ENCODE measurements around the gene ARHGEF37.
"Not testable (repeated sequence)": the region's sequence is repeated elsewhere in the genome, so short reads cannot be mapped to it uniquely, and the experiment has no call there.

Gene ARHGEF37

GRCh38 chr5:149597618-149598017 lies 16.3 kb downstream of the ARHGEF37 start:
- Histone ChIP-seq H3K4me1 (ENCODE audit: insufficient read depth, low read length) (no peaks in the 10 kb centered on the region), H3K36me3 (ENCODE audit: insufficient read depth, low read length) (no peaks in the 10 kb centered on the region)

DNA sequence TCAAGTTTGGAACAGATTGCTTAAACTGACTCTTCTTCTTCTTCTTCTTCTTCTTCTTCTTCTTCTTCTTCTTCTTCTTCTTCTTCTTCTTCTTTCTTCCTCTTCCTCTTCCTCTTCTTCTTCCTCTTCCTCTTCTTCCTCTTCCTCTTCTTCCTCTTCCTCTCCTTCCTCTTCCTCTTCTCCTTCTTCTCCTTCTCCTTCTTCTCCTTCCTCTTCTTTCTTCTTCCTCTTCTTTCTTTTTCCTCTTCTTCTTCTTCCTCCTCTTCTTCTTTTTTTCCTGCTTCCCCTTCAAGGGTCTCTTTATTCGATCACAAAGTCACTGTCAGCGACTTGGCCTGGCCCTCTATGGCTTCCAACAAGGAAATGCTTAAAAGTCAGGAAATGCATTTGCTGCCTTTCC lies 16.9 kb downstream of the ARHGEF37 start:
- not testable (repeated sequence) for H2AFZ ChIP-seq (ENCODE audit: low read depth, low read length)

More at GRCh38 chr5:149597618-149598017, 16.3 kb downstream of the ARHGEF37 start:
- H2AFZ ChIP-seq (ENCODE audit: low read depth, low read length) = no peak overlapping the region
- no peaks in the 10 kb centered on the region for H3K27me3 ChIP-seq (ENCODE audit: insufficient read depth, low read length)
- H3K4me3 ChIP-seq (ENCODE audit: low read length) = no peak overlapping the region
- H3K9me3 ChIP-seq (ENCODE audit: low read length) = no peaks in the 10 kb centered on the region

DNA sequence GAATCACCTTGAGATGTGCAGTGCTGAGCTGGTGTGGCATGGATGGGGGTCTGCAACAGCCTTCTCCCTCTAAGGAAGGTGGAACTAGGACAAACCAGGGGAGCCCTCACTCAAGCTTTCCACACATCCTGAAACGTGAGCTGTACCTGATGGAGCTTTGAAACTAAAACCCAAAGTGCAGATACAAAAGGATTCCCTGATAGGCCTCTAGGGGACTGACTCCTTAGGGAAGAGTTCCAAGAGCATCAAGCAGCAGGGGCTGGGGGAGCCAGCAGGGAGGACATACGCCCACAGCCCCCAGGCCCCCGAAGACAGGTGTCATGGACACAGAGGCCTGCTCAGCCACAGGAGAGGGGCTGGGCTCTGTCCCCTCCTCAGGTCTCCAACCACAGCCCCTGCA lies 17.7 kb downstream of the ARHGEF37 start:
- Histone ChIP-seq H3K4me1 (ENCODE audit: insufficient read depth, low read length) (no peaks in the 10 kb centered on the region), H2AFZ (ENCODE audit: low read depth, low read length) (no peak overlapping the region), H3K36me3 (ENCODE audit: insufficient read depth, low read length) (no peaks in the 10 kb centered on the region), H3K4me3 (ENCODE audit: low read length) (no peak overlapping the region), H3K9me3 (ENCODE audit: low read length) (no peaks in the 10 kb centered on the region), H3K27me3 (ENCODE audit: insufficient read depth, low read length) (no peaks in the 10 kb centered on the region)

More for the DNA sequence above, 16.9 kb downstream of the ARHGEF37 start:
- not testable (repeated sequence) for H3K4me3 ChIP-seq (ENCODE audit: low read length); H3K36me3 ChIP-seq (ENCODE audit: insufficient read depth, low read length); H3K9me3 ChIP-seq (ENCODE audit: low read length); H3K27me3 ChIP-seq (ENCODE audit: insufficient read depth, low read length); H3K4me1 ChIP-seq (ENCODE audit: insufficient read depth, low read length)

GRCh38 chr5:149599375-149599774 lies 18.1 kb downstream of the ARHGEF37 start:
- H3K4me3 ChIP-seq (ENCODE audit: low read length) = no peak overlapping the region
- no peaks in the 10 kb centered on the region for H3K27me3 ChIP-seq (ENCODE audit: insufficient read depth, low read length)
- H3K9me3 ChIP-seq (ENCODE audit: low read length) = no peaks in the 10 kb centered on the region
- H3K36me3 ChIP-seq (ENCODE audit: insufficient read depth, low read length) = no peaks in the 10 kb centered on the region
- H3K4me1 ChIP-seq (ENCODE audit: insufficient read depth, low read length) = no peaks in the 10 kb centered on the region
- H2AFZ ChIP-seq (ENCODE audit: low read depth, low read length) = no peak overlapping the region

GRCh38 chr5:149600932-149601331 lies 19.6 kb downstream of the ARHGEF37 start:
- Histone ChIP-seq H3K4me1 (ENCODE audit: insufficient read depth, low read length) (no peaks in the 10 kb centered on the region), H3K36me3 (ENCODE audit: insufficient read depth, low read length) (no peaks in the 10 kb centered on the region), H3K4me3 (ENCODE audit: low read length) (no peak overlapping the region), H3K9me3 (ENCODE audit: low read length) (no peaks in the 10 kb centered on the region), H2AFZ (ENCODE audit: low read depth, low read length) (no peak overlapping the region), H3K27me3 (ENCODE audit: insufficient read depth, low read length) (no peaks in the 10 kb centered on the region)

DNA sequence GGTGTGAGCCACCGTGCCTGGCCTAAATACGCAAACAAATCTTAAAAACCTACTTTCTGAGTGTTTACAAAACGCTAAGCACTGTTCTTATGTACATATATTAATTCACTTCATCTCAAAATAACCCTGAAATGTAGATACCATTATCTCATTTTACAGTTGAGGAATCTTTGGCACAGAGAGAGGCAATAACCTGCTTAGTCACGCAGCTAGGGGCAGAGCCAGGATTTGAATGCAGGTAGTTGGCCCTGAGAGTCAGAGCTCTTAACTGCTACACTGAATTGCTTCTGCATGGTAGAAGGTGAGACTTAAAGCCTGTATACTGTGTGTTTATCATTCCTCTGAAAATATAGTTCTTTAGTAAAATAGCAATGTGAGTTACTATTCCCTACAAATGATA lies 21.9 kb downstream of the ARHGEF37 start:
- Histone ChIP-seq H3K36me3 (ENCODE audit: insufficient read depth, low read length) (no peaks in the 10 kb centered on the region), H3K27me3 (ENCODE audit: insufficient read depth, low read length) (no peaks in the 10 kb centered on the region), H3K4me1 (ENCODE audit: insufficient read depth, low read length) (no peaks in the 10 kb centered on the region), H3K4me3 (ENCODE audit: low read length) (no peak overlapping the region), H3K9me3 (ENCODE audit: low read length) (no peaks in the 10 kb centered on the region), H2AFZ (ENCODE audit: low read depth, low read length) (no peak overlapping the region)

DNA sequence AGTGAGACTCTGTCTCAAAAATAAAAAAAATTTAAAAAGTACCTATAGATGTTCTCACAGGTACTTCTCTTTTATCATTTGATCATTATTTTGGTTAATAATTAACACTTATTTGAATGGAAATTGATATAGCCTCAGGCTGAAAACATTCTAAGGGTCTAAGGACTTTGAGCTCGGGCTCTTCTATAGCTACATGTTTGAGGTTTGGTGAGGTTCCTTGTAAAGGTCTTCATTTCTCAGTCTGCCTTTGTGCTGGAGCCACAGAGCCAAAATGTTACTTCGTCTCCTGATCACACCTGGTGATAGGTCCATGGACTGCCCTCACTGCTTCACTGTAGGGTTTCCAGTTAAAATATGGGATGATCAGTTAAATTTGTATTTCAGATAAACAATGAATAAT lies 22.6 kb downstream of the ARHGEF37 start:
- Histone ChIP-seq H3K27me3 (ENCODE audit: insufficient read depth, low read length) (no peaks in the 10 kb centered on the region), H3K9me3 (ENCODE audit: low read length) (no peaks in the 10 kb centered on the region), H2AFZ (ENCODE audit: low read depth, low read length) (no peak overlapping the region), H3K36me3 (ENCODE audit: insufficient read depth, low read length) (no peaks in the 10 kb centered on the region), H3K4me1 (ENCODE audit: insufficient read depth, low read length) (no peaks in the 10 kb centered on the region), H3K4me3 (ENCODE audit: low read length) (no peak overlapping the region)

DNA sequence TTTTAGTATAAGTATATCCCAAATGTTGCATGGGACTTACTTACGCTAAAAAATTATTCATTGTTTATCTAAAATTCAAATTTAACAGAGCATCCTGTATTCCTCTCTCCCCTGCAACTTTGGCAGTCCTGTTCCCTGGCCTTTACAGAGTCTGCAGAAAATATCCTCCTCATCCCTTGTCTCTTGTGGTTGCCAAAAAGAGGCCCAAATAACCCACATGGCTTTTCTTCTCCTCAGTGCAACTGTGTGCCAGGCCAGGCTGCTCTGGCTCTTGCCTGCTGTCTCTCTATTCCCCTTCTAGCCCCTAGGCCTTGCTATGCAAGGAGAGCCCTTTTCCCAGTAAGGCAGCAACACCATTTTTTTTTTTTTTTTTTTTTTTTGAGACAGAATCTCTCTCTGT lies 23.0 kb downstream of the ARHGEF37 start:
- Histone ChIP-seq H3K27me3 (ENCODE audit: insufficient read depth, low read length) (no peaks in the 10 kb centered on the region), H3K4me1 (ENCODE audit: insufficient read depth, low read length) (no peaks in the 10 kb centered on the region), H2AFZ (ENCODE audit: low read depth, low read length) (no peak overlapping the region), H3K36me3 (ENCODE audit: insufficient read depth, low read length) (no peaks in the 10 kb centered on the region), H3K9me3 (ENCODE audit: low read length) (no peaks in the 10 kb centered on the region), H3K4me3 (ENCODE audit: low read length) (no peak overlapping the region)

DNA sequence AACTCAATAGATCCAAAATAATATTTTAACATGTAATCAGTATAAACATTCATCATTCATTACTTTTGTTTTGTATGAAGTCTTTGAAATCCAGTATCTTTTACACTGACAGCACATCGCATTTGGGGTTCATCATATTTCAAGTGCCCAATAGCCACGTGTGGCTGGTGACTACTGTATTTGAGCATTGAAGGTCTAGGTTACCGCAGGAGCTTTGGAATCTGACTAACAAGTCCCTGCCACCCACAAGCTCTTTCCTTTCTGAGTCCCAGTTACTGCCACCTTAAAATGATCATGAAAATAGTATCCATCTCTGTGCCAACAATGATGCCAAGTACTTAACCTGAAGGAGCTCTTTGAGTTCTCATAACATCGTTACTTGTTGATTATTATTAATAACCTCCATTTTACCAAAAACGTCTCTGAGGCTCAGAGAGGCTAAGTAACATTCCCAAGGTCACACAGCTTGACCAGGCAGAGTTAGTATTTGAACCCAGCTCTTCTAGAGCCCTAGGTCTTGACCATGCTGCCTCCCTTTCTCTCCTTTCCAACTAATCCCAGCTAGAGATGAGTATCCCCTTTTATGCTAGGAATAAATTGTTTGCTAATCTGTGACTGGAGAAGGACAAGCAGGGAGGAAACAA lies 24.2 kb downstream of the ARHGEF37 start:
- H3K36me3 ChIP-seq (ENCODE audit: insufficient read depth, low read length) = no peaks in the 10 kb centered on the region
- no peaks in the 10 kb centered on the region for H3K27me3 ChIP-seq (ENCODE audit: insufficient read depth, low read length)
- no peaks in the 10 kb centered on the region for H3K9me3 ChIP-seq (ENCODE audit: low read length)
- H3K4me3 ChIP-seq (ENCODE audit: low read length) = no peak overlapping the region
- no peak overlapping the region for H2AFZ ChIP-seq (ENCODE audit: low read depth, low read length)
- no peaks in the 10 kb centered on the region for H3K4me1 ChIP-seq (ENCODE audit: insufficient read depth, low read length)

GRCh38 chr5:149605998-149606724 lies 24.9 kb downstream of the ARHGEF37 start:
- H3K36me3 ChIP-seq (ENCODE audit: insufficient read depth, low read length) = no peaks in the 10 kb centered on the region
- H3K4me3 ChIP-seq (ENCODE audit: low read length) = no peak overlapping the region
- no peaks in the 10 kb centered on the region for H3K27me3 ChIP-seq (ENCODE audit: insufficient read depth, low read length)
- H2AFZ ChIP-seq (ENCODE audit: low read depth, low read length) = no peak overlapping the region
- no peaks in the 10 kb centered on the region for H3K4me1 ChIP-seq (ENCODE audit: insufficient read depth, low read length)
- no peaks in the 10 kb centered on the region for H3K9me3 ChIP-seq (ENCODE audit: low read length)

DNA sequence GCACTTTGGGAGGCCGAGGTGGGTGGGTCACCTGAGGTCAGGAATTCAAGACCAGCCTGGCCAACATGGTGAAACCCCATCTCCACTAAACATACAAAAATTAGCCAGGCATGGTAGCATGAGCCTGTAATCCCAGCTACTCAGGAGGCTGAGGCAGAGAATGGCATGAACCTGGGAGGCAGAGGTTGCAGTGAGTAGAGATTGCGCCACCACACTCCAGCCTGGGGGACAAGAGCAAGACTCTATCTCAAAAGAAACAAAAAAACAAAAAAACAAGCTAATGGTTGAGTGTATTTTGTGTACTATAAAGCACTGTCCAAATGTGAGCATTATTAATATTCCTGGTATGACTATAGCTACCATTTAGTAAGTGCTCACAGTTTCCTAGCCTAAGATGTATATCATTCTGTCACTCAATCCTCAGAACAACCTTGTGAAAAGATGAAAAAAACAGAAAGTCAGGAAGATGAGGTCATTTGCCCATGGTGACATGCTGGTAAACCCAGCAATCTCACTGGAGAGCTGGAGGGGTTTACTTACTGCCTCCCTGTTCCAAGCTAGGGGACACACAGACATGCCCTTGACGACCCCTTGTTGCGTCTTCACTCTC lies 27.7 kb downstream of the ARHGEF37 start:
- Histone ChIP-seq H3K4me1 (ENCODE audit: insufficient read depth, low read length) (no peaks in the 10 kb centered on the region), H3K9me3 (ENCODE audit: low read length) (no peaks in the 10 kb centered on the region), H3K27me3 (ENCODE audit: insufficient read depth, low read length) (no peaks in the 10 kb centered on the region), H3K4me3 (ENCODE audit: low read length) (no peak overlapping the region), H2AFZ (ENCODE audit: low read depth, low read length) (no peak overlapping the region), H3K36me3 (ENCODE audit: insufficient read depth, low read length) (no peaks in the 10 kb centered on the region)

- Histone ChIP-seq H3K4me3 (ENCODE audit: low read length) (no peak overlapping the region), H3K4me1 (ENCODE audit: insufficient read depth, low read length) (no peaks in the 10 kb centered on the region), H3K36me3 (ENCODE audit: insufficient read depth, low read length) (no peaks in the 10 kb centered on the region), H3K9me3 (ENCODE audit: low read length) (no peaks in the 10 kb centered on the region), H2AFZ (ENCODE audit: low read depth, low read length) (no peak overlapping the region), H3K27me3 (ENCODE audit: insufficient read depth, low read length) (no peaks in the 10 kb centered on the region)
Measured at GRCh38 chr5:149609640-149610219, 28.4 kb downstream of the ARHGEF37 start.

GRCh38 chr5:149610589-149611255 lies 29.4 kb downstream of the ARHGEF37 start:
- H3K4me3 ChIP-seq (ENCODE audit: low read length) = no peak overlapping the region
- no peaks in the 10 kb centered on the region for H3K36me3 ChIP-seq (ENCODE audit: insufficient read depth, low read length)
- no peaks in the 10 kb centered on the region for H3K4me1 ChIP-seq (ENCODE audit: insufficient read depth, low read length)
- no peaks in the 10 kb centered on the region for H3K27me3 ChIP-seq (ENCODE audit: insufficient read depth, low read length)
- no peak overlapping the region for H2AFZ ChIP-seq (ENCODE audit: low read depth, low read length)
- no peaks in the 10 kb centered on the region for H3K9me3 ChIP-seq (ENCODE audit: low read length)
